T-helper 22 cell (primary cell): ENCODE data around the gene HIF1A.
"Not testable (repeated sequence)": the region's sequence is repeated elsewhere in the genome, so short reads cannot be mapped to it uniquely, and the experiment has no call there.

Experiments
- DNase-seq: peaks from one replicate; pipeline ENCODE4 v3.0.0-alpha.2; 2020; ENCODE audit warnings: low read depth

Gene HIF1A

DNA sequence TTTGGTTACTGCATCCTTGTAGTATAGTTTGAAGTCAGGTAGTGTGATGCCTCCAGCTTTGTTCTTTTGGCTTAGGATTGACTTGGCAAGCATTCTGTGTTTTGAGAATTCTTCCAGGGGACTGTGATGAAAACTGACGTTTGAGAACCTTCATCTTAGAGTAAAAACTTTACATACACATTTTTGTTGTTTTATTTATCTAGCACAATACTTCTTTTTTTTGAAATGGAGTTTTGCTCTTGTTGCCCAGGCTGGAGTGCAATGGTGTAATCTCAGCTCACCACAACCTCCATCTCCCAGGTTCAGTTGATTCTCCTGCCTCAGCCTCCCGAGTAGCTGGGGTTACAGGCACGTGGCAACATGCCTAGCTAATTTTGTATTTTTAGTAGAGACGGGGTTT, 13.4 kb downstream of the HIF1A start:
- not testable (repeated sequence) for DNase-seq

DNA sequence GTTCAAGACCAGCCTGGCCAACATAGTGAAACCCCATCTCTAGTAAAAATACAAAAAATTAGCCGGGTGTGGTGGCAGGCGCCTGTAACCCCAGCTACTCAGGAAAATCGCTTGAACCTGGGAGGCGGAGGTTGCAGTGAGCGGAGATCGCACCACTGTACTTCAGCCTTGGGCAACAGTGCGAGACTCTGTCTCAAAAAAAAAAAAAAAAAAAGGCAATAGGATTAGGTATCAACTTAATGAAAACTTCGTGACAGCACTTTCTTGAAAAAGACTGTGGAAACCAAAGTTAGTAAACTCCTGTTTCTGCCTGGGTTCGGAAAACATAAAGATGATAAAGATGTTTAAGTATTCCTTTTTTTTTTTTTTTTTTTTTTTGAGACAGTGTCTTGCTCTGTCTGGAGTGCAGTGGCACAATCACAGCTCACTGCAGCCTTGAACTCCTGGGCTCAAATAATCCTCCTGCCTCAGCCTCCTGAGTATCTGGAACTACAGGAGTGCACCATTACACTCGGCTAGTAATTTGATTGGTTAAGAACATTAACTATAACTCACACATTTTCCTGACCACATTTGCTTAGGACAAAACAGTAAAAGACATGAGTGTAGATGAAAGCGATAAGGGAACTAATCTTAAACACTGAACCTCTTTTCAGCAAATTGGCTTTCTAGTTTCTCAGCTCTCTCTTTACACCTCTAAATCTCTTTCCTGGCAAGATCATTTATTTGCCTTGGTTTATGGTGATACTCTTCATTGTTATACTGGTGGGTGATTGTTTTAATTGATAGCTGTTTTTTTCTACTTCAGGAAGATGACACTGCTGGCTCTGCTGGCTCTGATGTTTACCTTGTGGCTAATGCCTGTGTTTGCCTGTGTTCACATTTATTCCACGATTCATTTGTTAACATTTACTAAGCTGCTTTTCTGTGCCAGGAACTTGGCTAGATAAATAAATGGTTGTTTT, 15.8 kb downstream of the HIF1A start:
- DNase-seq: no peak

DNA sequence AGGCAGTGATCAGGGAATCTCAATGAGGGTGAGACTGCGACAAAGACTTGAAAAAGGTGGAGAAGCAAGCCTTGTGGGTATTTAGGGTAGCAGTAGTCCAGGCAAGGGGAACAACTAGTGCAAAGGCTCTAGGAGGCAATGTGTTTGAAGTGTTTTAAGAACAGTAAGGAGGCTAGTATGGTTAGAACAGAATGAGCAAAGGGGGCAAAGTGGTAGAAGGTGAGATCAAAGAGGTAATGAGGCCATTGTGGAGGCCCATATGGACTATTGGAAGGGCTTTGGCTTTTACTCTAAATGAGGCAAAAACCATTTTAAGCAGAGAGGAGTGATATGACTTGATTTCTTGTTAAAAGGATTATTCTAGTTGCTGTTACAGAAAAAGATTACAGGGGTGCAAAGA, 16.8 kb downstream of the HIF1A start:
- no peak for DNase-seq

DNA sequence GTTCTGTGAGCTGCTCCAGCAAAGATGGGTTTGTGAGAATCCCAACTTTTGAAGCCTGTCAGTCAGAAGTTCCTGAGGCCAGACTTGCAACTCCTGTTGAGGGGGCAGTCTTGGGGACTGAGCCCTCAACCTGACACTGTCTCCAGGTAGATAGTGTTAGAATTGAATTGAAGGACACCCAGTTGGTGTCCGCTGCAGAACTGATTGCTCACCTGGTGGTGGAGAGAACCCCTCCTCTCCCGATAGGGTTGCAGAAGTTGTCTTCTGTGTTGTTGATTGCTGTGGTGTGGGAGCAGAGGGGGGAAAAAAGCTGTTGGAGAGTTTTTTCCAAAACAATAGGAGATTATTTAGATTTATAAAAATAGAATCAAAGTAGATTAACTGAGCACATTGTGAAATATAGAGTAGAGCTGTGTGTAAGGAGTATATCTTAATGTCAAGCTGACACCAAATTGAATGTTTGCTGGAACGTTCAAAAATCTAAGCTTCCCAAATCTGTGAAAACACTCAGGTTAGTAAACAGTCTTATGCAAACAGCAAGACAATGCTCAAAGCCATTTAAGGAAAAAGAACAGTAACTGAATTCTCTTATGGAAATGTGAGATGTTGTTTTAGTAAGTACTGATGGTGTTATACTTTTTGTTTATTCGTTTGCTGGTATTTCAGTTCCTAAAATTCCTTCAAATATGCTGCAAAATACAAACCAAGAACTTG, 18.6 kb downstream of the HIF1A start:
- no peak for DNase-seq

DNA sequence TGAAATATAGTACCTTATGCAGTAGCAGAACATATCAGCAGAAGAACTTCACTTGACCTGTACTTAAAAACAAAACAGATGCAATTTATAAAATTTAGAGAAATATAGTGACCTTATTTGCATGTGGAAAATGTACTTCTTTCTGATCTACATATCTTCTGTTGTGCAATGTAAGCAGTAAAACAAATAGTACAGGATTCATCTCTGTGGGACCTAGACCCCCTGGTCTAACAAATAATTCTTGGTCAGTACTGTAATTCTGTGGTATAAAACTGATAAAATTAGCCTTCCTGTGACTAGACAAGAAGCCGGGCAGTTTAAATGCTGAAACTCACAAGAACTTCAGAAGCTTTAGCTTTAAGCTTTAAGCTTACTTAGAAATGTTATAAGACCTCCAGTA, 21.6 kb downstream of the HIF1A start:
- DNase-seq: no peak

DNA sequence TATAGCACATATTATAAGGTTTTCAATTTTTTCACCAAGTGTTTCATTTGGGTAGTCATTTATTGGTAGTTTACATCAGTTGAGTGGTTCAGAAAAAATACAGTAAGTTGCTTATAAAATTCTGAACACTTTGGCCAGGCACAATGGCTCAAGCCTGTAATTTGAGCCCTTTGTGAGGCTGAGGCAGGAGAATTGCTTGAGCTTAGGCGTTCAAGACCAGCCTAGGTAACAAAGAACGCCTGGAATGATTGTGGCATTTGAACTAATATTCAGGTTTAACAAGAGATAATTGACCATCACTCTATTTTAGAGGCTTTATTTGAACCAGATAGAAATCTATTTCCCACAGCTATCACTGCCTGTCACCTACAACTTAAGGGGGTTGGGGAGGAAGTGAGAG, 22.7 kb downstream of the HIF1A start:
- no peak for DNase-seq

DNA sequence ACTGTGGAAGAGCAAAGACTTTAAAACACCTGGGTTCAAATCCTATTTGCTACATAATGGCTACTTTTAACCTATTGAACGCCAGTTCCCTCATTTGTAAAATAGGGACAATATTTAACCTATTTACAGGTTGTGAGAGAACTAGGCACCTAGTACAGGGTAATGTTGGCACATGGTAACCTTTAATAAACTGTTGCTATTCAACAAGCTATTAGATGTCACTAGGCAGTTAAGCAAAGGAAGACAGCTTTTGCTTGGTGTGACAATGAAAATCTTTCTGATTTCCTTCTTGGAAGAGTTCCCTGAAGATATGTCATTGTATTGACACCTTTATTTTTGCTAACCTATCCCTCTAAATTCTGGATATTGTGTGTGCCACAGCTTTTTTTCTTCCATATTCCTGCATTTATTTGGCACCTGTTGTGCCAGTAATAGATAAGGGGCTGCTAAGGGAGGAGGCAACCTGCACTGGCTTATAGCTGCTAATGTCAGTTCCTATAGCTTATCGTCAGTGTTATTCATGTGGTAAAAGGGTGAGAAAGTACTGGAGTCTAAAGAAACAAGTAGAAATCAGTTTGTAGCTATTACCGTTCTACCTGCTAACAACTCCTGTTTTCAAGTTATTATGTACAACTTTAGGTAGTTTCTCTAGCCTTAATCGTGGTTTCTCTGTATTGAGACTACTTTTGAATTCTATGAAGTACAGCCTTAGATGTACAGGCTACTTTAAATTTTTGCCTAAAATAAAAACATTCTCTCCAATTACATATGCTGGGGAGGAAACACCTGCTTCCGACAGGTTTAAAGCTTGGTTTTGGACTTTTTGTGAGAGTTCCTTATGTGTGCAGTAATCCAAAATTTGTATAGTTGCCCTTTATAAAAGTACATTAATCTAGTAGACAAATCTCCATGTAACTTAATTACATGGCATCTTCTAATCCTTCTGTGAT, 24.3 kb downstream of the HIF1A start:
- DNase-seq: no peak

DNA sequence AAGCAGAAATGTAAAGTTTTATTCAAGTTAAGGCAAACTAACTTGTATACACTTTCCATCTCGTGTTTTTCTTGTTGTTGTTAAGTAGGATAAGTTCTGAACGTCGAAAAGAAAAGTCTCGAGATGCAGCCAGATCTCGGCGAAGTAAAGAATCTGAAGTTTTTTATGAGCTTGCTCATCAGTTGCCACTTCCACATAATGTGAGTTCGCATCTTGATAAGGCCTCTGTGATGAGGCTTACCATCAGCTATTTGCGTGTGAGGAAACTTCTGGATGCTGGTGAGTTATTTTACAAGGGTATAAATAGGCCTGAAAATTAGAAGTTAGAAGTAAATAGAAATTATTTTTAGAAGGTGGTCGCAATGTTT, 25.0 kb downstream of the HIF1A start:
- DNase-seq: no peak

DNA sequence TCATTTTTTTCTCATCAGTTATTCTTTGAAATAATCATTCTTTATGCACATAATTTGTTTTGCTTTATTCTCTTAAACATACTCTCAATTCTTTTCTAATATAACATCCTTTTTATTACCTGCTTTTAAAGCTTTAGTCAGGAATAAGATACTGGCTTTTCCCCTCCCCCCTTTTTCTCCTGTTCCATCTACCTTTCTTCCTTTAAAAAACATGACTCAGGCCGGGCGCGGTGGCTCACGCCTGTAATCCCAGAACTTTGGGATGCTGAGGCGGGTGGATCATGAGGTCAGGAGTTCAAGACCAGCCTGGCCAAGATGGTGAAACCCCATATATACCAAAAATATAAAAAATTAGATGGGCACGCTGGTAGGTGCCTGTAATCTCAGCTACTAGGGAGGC, 25.4 kb downstream of the HIF1A start:
- no peak for DNase-seq

DNA sequence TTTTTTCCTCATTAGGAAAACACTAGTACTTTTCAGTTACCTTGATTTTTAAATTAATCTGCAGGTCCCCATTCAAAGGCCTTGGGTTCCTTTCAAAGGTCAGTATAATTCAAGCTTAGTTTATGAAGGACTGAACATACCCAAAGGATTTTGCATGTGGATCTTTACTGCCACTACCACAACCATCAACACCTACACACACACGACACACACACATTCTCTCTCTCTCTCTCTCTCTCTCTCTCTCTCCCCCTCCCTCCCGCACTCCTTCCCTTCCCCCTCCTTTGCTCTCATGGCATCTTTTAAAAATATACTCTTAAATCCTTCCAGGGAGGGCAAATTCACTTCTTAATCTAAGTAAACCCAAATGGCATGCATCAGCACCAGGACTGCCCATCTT, 28.8 kb downstream of the HIF1A start:
- DNase-seq: no peak

DNA sequence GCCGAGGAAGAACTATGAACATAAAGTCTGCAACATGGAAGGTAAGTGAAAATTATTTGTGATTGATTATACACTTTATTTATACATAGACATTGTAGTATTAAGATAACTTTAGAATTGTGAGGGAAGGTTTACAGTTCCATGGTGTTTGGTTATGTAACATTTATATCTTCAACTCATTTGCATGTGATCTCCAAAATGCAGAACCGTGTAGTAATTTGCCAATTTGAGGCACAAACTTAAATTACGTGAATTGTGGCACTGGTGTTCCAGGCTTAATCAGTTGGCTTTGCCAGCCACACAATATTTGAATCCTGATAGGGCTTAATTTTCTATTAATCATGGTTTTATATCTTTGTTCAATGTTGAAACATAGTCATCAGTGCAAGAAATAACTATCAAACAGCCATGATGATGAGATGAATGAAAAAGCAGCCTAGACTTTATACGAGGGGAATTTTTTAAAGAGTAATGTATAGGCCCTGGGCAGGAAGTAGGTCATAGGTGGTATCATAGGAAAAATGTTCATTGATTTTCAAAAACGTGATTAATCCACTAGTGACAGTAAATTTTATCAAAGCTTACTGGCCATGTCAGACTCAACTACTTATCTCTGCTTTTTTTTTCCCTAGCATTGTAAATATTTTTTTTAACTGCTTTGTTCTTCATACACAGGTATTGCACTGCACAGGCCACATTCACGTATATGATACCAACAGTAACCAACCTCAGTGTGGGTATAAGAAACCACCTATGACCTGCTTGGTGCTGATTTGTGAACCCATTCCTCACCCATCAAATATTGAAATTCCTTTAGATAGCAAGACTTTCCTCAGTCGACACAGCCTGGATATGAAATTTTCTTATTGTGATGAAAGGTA, 31.7 kb downstream of the HIF1A start:
- no peak for DNase-seq

DNA sequence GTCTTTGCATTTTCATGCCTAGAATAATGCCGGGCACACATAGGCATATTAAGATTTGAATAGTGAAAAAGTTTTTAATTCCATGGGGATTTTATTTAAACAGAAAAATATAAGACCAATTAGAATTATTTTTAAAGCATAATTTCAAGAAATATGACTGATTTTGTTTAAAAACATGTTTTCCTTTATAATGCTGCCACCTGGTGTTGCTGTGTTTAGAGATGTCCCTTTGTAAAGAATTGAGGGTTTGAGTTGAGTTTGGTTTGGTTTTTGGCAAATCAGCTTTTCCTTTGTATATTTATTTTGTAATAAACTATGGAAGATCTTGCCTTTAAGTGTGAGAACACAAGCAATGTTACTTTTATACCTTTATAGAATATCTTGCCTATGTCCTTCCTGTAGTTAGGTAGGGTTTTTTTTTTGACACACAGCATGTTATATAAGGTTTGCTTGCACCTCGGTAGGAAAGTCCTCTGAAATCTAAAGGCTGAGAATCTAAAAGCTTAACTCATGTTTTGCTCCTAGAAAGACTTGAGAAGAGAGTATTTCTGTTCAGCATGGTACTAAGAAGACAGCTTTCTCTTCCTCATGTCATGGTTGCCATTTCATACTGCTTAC, 35.6 kb downstream of the HIF1A start:
- no peak for DNase-seq

DNA sequence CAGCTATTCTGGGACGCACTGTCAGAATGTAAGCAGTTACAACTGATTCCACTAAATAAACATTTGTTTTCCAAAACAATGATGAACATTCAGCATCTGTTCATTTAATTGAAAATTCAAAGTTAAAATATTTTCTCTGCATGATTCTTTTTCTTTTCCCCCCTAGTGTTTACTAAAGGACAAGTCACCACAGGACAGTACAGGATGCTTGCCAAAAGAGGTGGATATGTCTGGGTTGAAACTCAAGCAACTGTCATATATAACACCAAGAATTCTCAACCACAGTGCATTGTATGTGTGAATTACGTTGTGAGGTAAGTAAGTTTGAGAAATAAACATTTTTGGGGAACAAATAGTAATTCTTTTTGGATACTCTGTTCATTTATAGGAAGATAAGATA, 38.7 kb downstream of the HIF1A start:
- DNase-seq: no peak

DNA sequence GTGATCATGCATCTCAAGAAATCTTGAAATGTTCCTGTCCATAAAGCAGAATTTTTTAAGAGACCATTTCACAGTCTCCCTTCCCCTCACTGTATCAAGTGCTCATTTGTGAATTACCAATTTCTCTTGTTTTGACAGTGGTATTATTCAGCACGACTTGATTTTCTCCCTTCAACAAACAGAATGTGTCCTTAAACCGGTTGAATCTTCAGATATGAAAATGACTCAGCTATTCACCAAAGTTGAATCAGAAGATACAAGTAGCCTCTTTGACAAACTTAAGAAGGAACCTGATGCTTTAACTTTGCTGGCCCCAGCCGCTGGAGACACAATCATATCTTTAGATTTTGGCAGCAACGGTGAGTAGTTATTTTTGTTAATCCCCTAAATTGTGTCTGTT, 41.4 kb downstream of the HIF1A start:
- no peak for DNase-seq

DNA sequence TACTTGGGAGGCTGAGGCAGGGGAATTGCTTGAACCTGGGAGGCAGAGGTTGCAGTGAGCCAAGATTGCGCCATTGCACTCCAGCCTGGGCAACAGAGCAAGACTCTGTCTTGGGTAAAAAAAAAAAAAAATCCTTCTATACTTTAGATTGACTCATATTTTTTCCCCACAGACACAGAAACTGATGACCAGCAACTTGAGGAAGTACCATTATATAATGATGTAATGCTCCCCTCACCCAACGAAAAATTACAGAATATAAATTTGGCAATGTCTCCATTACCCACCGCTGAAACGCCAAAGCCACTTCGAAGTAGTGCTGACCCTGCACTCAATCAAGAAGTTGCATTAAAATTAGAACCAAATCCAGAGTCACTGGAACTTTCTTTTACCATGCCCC, 42.6 kb downstream of the HIF1A start:
- no peak for DNase-seq

DNA sequence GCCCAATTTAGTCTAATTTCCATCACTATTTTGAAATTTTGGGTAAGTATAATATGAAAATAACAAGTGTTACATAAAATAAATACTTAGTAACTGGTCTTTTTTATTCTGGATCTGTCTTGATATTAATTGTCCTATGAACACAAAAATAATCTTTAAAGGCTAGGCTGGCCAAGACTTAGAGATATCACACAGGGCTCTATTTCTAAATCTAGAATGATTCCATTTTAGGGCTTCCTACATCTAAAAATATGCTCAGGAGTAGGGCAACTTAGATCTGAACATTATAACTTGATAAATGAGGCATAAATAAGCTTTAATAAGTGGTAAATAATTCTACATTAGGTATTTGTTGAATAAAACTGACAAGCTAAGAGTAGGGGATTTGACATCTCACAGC, 43.8 kb downstream of the HIF1A start:
- no peak for DNase-seq

DNA sequence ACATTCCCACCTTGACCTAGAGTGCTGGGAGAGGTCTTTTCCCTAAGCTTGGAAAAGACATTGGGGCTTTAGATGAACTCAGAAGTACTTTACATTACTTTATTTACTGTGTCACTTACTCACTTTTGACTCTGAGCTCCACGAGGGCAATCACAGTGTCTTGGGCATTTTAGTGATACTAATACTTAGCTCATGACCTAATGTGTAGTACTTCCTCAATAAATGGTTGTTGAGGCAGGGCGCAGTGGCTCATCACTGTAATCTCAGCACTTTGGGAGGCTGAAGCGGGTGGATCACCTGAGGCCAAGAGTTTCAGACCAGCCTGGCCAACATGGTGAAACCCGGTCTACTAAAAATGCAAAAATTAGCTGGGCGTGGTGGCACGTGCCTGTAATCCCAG, 47.1 kb downstream of the HIF1A start:
- no peak for DNase-seq

DNA sequence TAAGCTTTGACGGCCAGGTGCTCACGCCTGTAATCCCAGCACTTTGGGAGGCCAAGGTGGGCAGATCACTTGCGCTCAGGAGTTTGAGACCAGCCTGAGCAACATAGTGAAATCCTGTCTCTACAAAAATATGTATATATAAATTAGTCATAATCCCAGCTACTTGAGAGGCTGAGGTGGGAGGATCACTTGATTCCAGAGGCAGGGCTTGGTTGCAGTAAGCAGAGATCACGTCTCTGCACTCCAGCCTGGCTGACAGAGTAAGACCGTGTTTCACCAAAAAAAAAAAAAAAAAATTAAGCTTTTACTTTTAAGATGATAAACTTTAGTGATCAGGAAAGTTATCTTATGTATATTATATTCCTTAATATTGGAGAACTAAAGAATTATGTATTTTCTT, 48.9 kb downstream of the HIF1A start:
- DNase-seq: no peak

DNA sequence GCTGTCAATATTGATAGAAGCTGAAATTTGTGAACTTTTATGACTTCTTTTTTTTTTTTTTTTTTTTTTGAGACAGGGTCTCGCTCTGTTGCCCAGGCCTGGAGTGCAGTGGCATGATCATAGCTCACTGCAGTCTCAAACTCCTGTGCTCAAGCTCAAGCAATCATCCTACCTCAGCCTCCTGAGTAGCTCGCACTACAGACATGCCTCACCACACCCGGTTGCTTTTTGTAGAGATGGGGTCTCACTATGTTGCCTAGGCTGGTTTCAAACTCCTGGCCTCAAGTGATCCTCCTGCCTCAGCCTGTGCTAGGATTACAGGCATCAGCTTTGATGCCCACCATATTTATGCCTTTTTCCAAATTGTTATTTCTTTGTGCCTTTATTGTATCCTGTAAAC, 51.0 kb downstream of the HIF1A start:
- not testable (repeated sequence) for DNase-seq

DNA sequence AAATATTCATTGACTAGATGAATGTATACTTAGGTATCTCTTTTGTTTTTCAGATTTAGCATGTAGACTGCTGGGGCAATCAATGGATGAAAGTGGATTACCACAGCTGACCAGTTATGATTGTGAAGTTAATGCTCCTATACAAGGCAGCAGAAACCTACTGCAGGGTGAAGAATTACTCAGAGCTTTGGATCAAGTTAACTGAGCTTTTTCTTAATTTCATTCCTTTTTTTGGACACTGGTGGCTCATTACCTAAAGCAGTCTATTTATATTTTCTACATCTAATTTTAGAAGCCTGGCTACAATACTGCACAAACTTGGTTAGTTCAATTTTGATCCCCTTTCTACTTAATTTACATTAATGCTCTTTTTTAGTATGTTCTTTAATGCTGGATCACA, 51.6 kb downstream of the HIF1A start:
- no peak for DNase-seq

DNA sequence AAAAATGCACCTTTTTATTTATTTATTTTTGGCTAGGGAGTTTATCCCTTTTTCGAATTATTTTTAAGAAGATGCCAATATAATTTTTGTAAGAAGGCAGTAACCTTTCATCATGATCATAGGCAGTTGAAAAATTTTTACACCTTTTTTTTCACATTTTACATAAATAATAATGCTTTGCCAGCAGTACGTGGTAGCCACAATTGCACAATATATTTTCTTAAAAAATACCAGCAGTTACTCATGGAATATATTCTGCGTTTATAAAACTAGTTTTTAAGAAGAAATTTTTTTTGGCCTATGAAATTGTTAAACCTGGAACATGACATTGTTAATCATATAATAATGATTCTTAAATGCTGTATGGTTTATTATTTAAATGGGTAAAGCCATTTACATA, 52.0 kb downstream of the HIF1A start:
- no peak for DNase-seq
